ENCODE results near the gene DHRS4L2.
"Not testable (repeated sequence)": the region's sequence is repeated elsewhere in the genome, so short reads cannot be mapped to it uniquely, and the experiment has no call there.

DNA sequence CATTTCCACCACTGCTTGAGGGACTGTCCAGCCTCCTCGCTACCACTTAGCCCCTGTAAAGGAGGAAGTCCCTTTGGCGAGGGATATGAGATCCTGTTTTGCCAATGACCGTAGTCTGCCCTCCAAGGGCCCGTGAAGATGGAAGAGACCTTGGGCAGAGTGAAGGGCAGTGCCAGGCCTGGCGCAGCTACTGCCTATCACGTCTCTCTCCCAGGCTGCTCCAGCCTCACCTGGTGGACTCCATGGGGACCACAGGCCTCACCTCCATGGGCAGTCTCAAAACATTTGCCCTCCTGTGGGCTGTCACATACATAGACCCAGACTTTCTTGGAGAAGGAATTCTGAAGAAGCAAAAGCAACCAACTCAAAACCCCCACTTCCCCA is 514 bp upstream of the DHRS4L2 start:
- TF ChIP-seq, protein P1, sequence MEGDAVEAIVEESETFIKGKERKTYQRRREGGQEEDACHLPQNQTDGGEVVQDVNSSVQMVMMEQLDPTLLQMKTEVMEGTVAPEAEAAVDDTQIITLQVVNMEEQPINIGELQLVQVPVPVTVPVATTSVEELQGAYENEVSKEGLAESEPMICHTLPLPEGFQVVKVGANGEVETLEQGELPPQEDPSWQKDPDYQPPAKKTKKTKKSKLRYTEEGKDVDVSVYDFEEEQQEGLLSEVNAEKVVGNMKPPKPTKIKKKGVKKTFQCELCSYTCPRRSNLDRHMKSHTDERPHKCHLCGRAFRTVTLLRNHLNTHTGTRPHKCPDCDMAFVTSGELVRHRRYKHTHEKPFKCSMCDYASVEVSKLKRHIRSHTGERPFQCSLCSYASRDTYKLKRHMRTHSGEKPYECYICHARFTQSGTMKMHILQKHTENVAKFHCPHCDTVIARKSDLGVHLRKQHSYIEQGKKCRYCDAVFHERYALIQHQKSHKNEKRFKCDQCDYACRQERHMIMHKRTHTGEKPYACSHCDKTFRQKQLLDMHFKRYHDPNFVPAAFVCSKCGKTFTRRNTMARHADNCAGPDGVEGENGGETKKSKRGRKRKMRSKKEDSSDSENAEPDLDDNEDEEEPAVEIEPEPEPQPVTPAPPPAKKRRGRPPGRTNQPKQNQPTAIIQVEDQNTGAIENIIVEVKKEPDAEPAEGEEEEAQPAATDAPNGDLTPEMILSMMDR (optimal IDR thresholded peaks at IDR 0.05 in 1 of 3, IDR thresholded peaks at IDR 0.05 in 1 of 3, conservative IDR thresholded peaks at IDR 0.05 in 1 of 3; ENCODE audit: extremely low read depth in 1 of 3, insufficient read depth in 2 of 3, low read length in 3 of 3) = not testable (repeated sequence)
- not testable (repeated sequence) for TF ChIP-seq EZH2 (IDR thresholded peaks at IDR 0.05; ENCODE audit: low read length)

Data from keratinocyte (primary cell).